ENCODE results near the gene SUPT4H1. TPM values are rescaled to one million over a fixed set of nuclear protein-coding genes. Genes with fewer than 3 reads are reported as not detected.

Gene SUPT4H1
- total RNA-seq, 1 donor = 49.9 TPM

- no peak overlapping the region for H3K27ac ChIP-seq (ENCODE audit: low read depth, low read length)
- H3K36me3 ChIP-seq (ENCODE audit: insufficient read depth, low read length) = no peaks in the 10 kb centered on the region
- TF ChIP-seq CTCF (IDR thresholded peaks at IDR 0.05; ENCODE audit: extremely low read depth, low read depth, low read length) = no peak
- H3K4me3 ChIP-seq (ENCODE audit: insufficient read depth, low read length) = no peak overlapping the region
- H2AFZ ChIP-seq (ENCODE audit: low read length) = no peak overlapping the region
- H3K79me2 ChIP-seq (ENCODE audit: insufficient read depth, low read length) = no peaks in the 10 kb centered on the region
- H3K4me2 ChIP-seq (ENCODE audit: insufficient read depth, low read length) = no peak overlapping the region
- H3K9me3 ChIP-seq (ENCODE audit: low read depth, low read length) = no peaks in the 10 kb centered on the region
- no peak for DNase-seq (ENCODE audit: insufficient read length, low spot score, missing footprints)
- no peaks in the 10 kb centered on the region for H3K4me1 ChIP-seq (ENCODE audit: insufficient read depth, low read length)
- peaks cover 22% of the 10 kb centered on the region for H3K27me3 ChIP-seq (ENCODE audit: insufficient read depth, low read length)
- no peaks in the 10 kb centered on the region for H4K20me1 ChIP-seq (ENCODE audit: insufficient read depth, low read length)
These were observed 39.4 kb upstream of the SUPT4H1 start for GRCh38 chr17:58391302-58391984.

- H2AFZ ChIP-seq (ENCODE audit: low read length) = no peak overlapping the region
- no peaks in the 10 kb centered on the region for H3K9me3 ChIP-seq (ENCODE audit: low read depth, low read length)
- no peak overlapping the region for H3K4me2 ChIP-seq (ENCODE audit: insufficient read depth, low read length)
- peaks cover 22% of the 10 kb centered on the region for H3K27me3 ChIP-seq (ENCODE audit: insufficient read depth, low read length)
- H3K4me3 ChIP-seq (ENCODE audit: insufficient read depth, low read length) = no peak overlapping the region
- H3K36me3 ChIP-seq (ENCODE audit: insufficient read depth, low read length) = no peaks in the 10 kb centered on the region
- H3K4me1 ChIP-seq (ENCODE audit: insufficient read depth, low read length) = no peaks in the 10 kb centered on the region
- DNase-seq (ENCODE audit: insufficient read length, low spot score, missing footprints) = no peak
- no peak overlapping the region for H3K27ac ChIP-seq (ENCODE audit: low read depth, low read length)
- no peaks in the 10 kb centered on the region for H3K79me2 ChIP-seq (ENCODE audit: insufficient read depth, low read length)
- TF ChIP-seq CTCF (IDR thresholded peaks at IDR 0.05; ENCODE audit: extremely low read depth, low read depth, low read length) = no peak
- no peaks in the 10 kb centered on the region for H4K20me1 ChIP-seq (ENCODE audit: insufficient read depth, low read length)
These were observed 38.9 kb upstream of the SUPT4H1 start for GRCh38 chr17:58390884-58391283.

- Histone ChIP-seq H3K4me1 (ENCODE audit: insufficient read depth, low read length) (no peaks in the 10 kb centered on the region), H3K36me3 (ENCODE audit: insufficient read depth, low read length) (no peaks in the 10 kb centered on the region), H4K20me1 (ENCODE audit: insufficient read depth, low read length) (no peaks in the 10 kb centered on the region), H3K27me3 (ENCODE audit: insufficient read depth, low read length) (peaks cover 14% of the 10 kb centered on the region), H3K9me3 (ENCODE audit: low read depth, low read length) (no peaks in the 10 kb centered on the region), H3K27ac (ENCODE audit: low read depth, low read length) (no peak overlapping the region), H3K4me2 (ENCODE audit: insufficient read depth, low read length) (no peak overlapping the region), H3K4me3 (ENCODE audit: insufficient read depth, low read length) (no peak overlapping the region), H3K79me2 (ENCODE audit: insufficient read depth, low read length) (no peaks in the 10 kb centered on the region), H2AFZ (ENCODE audit: low read length) (no peak overlapping the region)
- no peak for DNase-seq (ENCODE audit: insufficient read length, low spot score, missing footprints)
- no peak for TF ChIP-seq CTCF (IDR thresholded peaks at IDR 0.05; ENCODE audit: extremely low read depth, low read depth, low read length)
These were observed 36.5 kb upstream of the SUPT4H1 start for GRCh38 chr17:58388302-58389190.

- H3K27me3 ChIP-seq (ENCODE audit: insufficient read depth, low read length) = peaks cover 14% of the 10 kb centered on the region
- no peak for DNase-seq (ENCODE audit: insufficient read length, low spot score, missing footprints)
- H3K9me3 ChIP-seq (ENCODE audit: low read depth, low read length) = no peaks in the 10 kb centered on the region
- H3K27ac ChIP-seq (ENCODE audit: low read depth, low read length) = no peak overlapping the region
- no peaks in the 10 kb centered on the region for H3K79me2 ChIP-seq (ENCODE audit: insufficient read depth, low read length)
- no peak for TF ChIP-seq CTCF (IDR thresholded peaks at IDR 0.05; ENCODE audit: extremely low read depth, low read depth, low read length)
- no peaks in the 10 kb centered on the region for H3K4me1 ChIP-seq (ENCODE audit: insufficient read depth, low read length)
- no peaks in the 10 kb centered on the region for H4K20me1 ChIP-seq (ENCODE audit: insufficient read depth, low read length)
- no peak overlapping the region for H3K4me2 ChIP-seq (ENCODE audit: insufficient read depth, low read length)
- no peak overlapping the region for H2AFZ ChIP-seq (ENCODE audit: low read length)
- H3K36me3 ChIP-seq (ENCODE audit: insufficient read depth, low read length) = no peaks in the 10 kb centered on the region
- H3K4me3 ChIP-seq (ENCODE audit: insufficient read depth, low read length) = no peak overlapping the region
These were observed 35.8 kb upstream of the SUPT4H1 start for GRCh38 chr17:58387834-58388233.

All from osteoblast (primary cell).